Activated naive CD4-positive, alpha-beta T cell treated with Interleukin-2 at 50 U/mL for 16 hours (primary cell): ENCODE data around the gene SLC17A7.
"Not testable (repeated sequence)": the region's sequence is repeated elsewhere in the genome, so short reads cannot be mapped to it uniquely, and the experiment has no call there.

Experiments
- DNase-seq: peaks from one replicate; pipeline ENCODE4 v3.0.0-alpha.2; 2020

The SLC17A7 gene

DNA sequence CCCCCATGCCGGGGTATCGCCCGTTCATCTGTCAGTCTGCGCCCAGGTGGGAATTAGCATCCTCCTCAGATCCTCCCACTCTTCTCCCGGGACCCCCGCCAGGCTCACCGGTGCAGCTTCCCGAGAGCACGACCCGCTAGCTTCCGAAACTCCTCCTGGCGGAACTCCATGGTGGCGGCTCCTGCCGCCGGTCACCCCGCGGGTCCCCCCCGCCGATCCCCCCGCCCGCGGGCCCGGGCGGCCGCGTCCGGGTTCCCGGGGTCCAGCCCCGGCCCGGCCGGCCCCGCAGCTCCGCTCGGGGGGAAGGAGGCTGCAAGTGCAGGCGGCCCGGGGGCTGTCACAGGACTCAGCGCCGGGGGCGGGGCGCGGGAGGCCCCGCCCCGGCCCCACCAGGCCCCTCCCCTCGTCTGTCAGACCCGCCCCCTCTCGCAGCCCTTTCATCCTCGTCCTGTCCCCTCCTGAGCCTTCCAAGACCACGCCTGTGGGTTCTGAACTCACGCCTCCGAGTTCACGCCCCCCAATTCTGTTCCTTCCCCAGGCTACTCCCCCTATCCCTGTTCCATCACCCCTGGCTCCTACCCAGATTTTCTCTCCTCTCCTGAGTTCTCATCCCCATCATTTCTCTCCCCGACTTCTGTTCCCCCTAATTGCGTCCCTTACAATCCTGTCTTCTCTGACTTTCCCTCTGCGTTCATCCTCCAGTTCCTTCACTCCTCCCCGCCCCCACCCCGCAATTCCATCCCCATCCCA is at the start of gene SLC17A7:
SLC17A7 (minus strand) TSS at position 318 of the 750 bp plus-strand sequence; CDS start at position 170, 148 bp downstream.
- peak; percentile 49 for DNase-seq

GRCh38 chr19:49490287-49491029 is 49.1 kb upstream of the SLC17A7 start:
- peak; percentile 48 for DNase-seq

GRCh38 chr19:49489601-49490167 is 48.4 kb upstream of the SLC17A7 start:
- DNase-seq, result peak; percentile 66

DNA sequence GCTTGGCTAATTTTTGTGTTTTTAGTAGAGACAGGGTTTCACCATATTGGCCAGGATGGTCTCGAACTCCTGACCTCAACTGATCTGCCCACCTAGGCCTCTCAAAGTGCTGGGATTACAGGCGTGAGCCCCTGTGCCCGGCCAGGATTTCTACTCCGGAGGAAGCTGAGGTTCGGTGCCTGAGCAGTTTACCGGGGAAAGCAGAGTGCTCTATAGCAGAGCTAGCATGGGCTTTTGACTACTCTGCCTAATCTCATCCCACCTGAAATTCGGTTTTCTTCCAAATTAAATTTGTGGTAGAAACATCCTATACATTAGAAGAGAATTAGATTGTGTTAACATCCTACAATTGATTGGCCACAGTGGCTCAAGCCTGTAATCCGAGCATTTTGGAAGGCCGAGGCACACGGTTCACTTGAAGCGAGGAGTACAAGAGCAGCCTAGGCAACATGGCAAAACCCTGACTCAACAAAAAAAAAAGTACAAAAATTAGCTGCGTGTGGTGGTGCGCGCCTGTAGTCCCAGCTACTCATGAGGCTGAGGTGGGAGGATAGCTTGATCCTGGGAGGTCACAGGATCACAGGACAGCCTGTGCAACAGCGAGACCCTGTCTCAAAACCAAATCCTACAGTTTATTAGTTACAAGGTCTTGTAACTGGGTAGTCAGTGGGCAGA is 47.7 kb upstream of the SLC17A7 start:
- DNase-seq, result peak; percentile 34

- DNase-seq, result no peak
Measured at GRCh38 chr19:49488046-49488862, 46.9 kb upstream of the SLC17A7 start.

- DNase-seq, result peak; percentile 100
Measured at GRCh38 chr19:49487277-49488045, 46.1 kb upstream of the SLC17A7 start, which contains the start of gene RPL13A. Gene RPL13A, plus strand, starts transcription at chr19:49487608. Its CDS starts 22 bp downstream, at chr19:49487630.

DNA sequence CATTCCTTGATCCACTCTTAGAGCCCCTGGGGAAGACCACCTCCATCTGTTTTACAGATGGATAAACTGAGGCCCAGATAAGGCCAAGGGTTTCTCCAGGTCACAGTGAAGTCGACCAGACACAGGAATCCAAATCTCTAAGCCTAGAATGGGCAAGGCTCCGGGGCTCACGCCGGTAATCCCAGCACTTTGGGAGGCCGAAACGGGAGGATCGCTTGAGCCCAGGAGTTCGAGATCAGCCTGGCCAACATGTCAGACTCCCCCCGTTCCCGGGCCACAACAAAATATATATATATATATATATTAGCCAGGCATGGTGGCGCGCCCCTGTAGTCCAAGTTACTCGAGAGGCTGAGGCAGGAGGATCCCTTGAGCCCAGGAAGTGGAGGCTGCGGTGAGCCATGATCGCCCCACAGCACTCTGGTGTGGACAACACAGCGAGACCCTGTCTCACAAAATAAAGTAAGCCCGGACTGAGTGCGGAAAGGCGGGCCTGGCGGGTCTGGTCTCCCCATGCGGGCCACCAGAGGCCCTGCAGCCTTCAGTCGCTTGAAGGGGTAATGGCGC is 45.5 kb upstream of the SLC17A7 start:
- DNase-seq, result no peak

DNA sequence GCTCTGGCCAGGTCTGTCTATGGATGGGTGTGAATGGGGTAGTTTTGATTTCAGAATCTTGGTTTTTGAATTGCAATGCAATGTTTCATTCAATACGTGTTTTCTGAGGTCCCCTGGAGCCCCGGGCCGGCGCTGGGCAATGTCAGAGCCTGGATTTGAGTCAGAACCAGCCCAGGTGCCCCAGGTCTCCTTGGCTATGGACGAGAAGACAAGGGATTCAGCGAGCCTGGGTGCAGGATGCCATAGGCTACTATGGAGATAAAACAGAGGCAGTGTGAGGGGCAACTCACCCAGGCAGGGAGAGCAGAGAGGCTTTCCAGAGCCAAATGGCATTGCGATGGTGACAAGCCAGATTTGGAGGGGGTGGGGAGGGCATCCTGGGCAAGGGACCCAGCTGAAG is 44.9 kb upstream of the SLC17A7 start:
- DNase-seq, result no peak

DNA sequence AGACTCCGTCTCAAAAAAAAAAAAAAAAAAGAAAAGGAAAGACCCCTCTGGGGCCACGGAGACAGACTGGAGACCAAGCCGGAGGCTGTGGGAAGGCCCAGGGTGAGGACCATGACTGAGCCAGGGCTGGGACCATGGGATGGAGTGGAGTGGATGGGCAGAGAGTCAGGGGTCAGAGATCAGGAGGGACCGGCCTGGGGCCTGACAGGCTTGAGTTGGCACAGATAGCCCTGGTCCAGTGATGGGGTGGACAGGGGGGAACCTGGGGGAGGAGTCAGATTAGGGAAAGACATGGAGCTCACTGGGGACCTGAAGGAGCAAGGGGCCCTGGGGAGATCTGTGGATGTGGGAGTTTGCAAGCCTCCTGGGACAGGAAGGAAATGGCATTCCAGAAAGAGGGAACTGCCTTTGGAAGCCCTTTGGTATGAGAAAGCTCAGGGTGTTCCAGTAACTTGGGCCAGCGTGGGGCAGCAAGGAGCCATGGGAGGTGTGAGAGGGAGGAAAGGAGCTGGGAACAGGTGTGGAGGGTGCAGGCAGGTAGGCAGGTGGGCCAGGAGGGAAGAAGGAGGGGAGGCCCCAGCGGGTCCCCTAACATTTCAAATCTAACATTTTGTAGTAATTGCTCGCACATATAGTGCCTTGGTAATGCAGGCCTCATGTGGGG is 39.8 kb upstream of the SLC17A7 start:
- DNase-seq, result no peak

DNA sequence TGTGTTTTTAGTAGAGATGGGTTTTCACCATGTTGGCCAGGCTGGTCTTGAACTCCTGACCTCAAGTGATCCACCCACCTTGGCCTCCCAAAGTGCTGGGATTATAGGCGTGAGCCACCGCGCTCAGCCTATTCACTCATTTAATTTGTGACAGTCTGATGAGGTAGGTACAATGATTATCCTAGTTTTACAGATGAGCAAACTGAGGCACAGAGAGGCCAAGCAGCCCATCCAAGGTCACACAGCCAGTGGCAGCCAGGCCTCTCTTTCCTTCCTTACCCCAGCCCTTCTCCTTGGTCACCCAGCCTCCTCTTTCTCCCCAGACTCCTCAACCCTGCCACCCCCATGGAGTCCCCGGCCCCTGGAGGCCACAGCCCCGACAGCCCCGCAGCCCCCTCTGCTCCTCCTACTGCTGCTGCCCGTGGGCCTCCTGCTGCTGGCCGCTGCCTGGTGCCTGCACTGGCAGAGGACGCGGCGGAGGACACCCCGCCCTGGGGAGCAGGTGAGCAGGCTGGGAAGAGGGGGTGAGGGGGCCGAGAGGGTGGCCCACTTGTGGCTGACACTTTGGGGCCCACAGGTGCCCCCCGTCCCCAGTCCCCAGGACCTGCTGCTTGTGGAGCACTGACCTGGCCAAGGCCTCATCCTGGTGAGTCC is 38.8 kb upstream of the SLC17A7 start:
- DNase-seq, result no peak

- peak; percentile 81 for DNase-seq
Measured at GRCh38 chr19:49475995-49476880, 34.9 kb upstream of the SLC17A7 start.

- peak; percentile 24 for DNase-seq
Measured at GRCh38 chr19:49475191-49475917, 34.0 kb upstream of the SLC17A7 start.

- DNase-seq, result no peak
Measured at GRCh38 chr19:49474542-49474924, 33.2 kb upstream of the SLC17A7 start.

- peak; percentile 92 for DNase-seq
Measured at GRCh38 chr19:49473868-49474541, 32.7 kb upstream of the SLC17A7 start, which contains the start of gene FLT3LG. Gene FLT3LG, plus strand, starts transcription at chr19:49474215. Its CDS starts 425 bp downstream, at chr19:49474640.

GRCh38 chr19:49473501-49473867 is 32.2 kb upstream of the SLC17A7 start:
- DNase-seq, result not testable (repeated sequence)

DNA sequence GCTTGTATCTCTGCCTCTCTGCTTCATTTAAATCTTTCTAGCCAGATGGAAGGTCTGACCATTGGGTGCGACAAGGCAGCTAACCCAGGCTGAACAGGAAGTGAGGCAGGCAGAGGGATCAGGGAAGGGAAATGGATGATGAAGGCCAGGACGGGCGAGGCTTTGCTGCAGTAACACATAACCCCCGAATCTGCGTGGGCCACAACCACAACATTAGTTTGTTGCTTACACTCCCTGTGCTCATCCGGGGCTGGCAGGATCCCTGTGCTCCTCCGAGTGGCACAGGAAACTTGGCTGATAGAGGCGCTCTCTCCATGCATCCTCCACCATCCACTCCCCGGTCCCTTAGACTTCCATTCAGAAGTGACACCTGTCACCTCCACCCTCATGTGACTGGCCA is 31.6 kb upstream of the SLC17A7 start:
- no peak for DNase-seq

DNA sequence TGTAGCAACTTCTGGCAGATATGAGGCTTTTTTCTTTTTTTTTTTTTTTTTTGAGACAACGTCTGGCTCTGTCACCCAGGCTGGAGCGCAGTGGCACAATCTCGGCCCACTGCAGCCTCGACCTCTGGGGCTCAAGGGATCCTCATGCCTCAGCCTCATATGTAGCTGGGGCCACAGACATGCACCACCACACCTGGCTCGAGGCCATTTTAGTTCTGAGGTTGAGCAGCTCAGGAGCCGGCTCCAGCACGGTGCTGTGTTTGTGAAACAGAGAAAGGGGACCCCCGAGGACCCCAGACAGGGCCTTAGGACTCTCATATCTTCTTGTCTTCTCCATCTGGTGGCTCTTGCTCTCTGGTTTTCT is 29.3 kb upstream of the SLC17A7 start:
- no peak for DNase-seq
